HFFc6 (cell line): ENCODE data around the gene GNGT2. TPM values are rescaled to one million over a fixed set of nuclear protein-coding genes. Genes with fewer than 3 reads are reported as not detected.
"Not testable (repeated sequence)": the region's sequence is repeated elsewhere in the genome, so short reads cannot be mapped to it uniquely, and the experiment has no call there.

Experiments used
- DNase-seq: peaks from one replicate; pipeline ENCODE4 v3.0.0-alpha.2; 2018
- H3K27ac Mint-ChIP-seq: 2 replicates; pipeline ENCODE4 v1.8.0; 2020; ENCODE audit warnings: mild to moderate bottlenecking, mixed read lengths
- H3K27me3 Mint-ChIP-seq: 2 replicates; pipeline ENCODE4 v1.8.0; 2021; ENCODE audit warnings: mild to moderate bottlenecking, moderate library complexity, mixed read lengths; ENCODE audit not compliant: insufficient read depth
- H3K36me3 Mint-ChIP-seq: 2 replicates; pipeline ENCODE4 v1.8.0; 2021; ENCODE audit warnings: low read depth, mixed read lengths
- H3K4me1 Mint-ChIP-seq: 2 replicates; pipeline ENCODE4 v1.8.0; 2020; ENCODE audit warnings: low read depth, mixed read lengths
- H3K4me3 Mint-ChIP-seq: 2 replicates; pipeline ENCODE4 v1.8.0; 2020; ENCODE audit warnings: mild to moderate bottlenecking, moderate library complexity, mixed read lengths
- H3K9me3 Mint-ChIP-seq: 2 replicates; pipeline ENCODE4 v1.8.0; 2020; ENCODE audit warnings: mild to moderate bottlenecking, mixed read lengths
- total RNA-seq, 6 experiments: library from RNA; stranded (reverse); fragmentation: NEBNext Ultra II Directional; extraction: Animal tissue kit (Norgen Biotek cat#: 25700); gene quantifications; 2 replicates in 1 of 6; 3 replicates in 5 of 6; pipeline ENCODE4 v1.2.3, GENCODE V29; 2021
- TF ChIP-seq, protein P1 (sequence below): fragments of 200-600 bp; sonication (generic); IDR thresholded peaks from 2 replicates; pipeline ENCODE4 v1.5.0; 2021; ENCODE audit warnings: antibody characterized with exemption, mild to moderate bottlenecking

GNGT2 gene
- total RNA-seq, 6 experiments from 2014 or later: not detected

DNA sequence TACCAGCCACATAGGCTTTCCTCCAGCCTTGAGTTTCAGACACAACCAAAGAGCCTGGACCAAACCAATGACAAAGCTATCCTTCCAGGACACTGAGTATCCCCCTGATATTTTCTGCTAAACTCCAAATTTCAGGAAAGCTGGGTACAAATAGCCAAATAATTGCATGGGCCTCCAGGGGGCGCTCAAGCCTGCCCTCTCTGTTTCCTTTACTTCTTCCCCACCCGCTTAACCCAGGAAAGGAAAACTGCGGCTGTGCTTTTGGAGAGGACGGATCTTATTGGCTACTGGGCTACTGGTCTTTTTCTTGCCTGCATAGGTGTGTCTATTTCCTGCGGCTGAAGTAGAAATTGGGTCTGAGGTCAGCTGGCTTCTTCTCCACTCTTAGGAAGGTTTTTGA lies 30.1 kb downstream of the GNGT2 start:
- H3K9me3 Mint-ChIP-seq: peaks cover 48% of the 10 kb centered on the region
- H3K36me3 Mint-ChIP-seq: peaks cover 31% of the 10 kb centered on the region
- peaks cover 9% of the 10 kb centered on the region for H3K27me3 Mint-ChIP-seq
- TF ChIP-seq, protein P1, sequence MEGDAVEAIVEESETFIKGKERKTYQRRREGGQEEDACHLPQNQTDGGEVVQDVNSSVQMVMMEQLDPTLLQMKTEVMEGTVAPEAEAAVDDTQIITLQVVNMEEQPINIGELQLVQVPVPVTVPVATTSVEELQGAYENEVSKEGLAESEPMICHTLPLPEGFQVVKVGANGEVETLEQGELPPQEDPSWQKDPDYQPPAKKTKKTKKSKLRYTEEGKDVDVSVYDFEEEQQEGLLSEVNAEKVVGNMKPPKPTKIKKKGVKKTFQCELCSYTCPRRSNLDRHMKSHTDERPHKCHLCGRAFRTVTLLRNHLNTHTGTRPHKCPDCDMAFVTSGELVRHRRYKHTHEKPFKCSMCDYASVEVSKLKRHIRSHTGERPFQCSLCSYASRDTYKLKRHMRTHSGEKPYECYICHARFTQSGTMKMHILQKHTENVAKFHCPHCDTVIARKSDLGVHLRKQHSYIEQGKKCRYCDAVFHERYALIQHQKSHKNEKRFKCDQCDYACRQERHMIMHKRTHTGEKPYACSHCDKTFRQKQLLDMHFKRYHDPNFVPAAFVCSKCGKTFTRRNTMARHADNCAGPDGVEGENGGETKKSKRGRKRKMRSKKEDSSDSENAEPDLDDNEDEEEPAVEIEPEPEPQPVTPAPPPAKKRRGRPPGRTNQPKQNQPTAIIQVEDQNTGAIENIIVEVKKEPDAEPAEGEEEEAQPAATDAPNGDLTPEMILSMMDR: peak; percentile 91
- H3K4me3 Mint-ChIP-seq: no peak overlapping the region; the same call in 1 of the 2 replicates
- no peaks in the 10 kb centered on the region for H3K4me1 Mint-ChIP-seq
- no peak overlapping the region for H3K27ac Mint-ChIP-seq
- DNase-seq: peak; percentile 47

DNA sequence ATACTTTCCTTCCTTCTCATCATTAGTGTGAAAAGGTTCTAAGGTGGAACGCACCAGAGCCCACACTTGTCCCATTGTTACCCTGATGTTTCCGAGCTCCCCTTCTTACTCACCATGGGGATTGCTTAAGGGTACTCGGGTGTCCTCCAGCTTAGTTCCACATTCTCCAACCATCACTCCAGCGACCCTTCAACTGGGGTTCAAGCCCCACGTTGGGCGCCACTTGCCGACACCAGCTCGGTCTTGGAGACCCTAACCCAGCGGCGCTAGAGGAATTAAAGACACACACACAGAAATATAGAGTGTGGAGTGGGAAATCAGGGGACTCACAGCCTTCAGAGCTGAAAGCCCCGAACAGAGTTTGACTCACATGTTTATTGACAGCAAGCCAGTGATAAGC lies 34.4 kb downstream of the GNGT2 start:
- not testable (repeated sequence) for H3K4me1 Mint-ChIP-seq, H3K4me3 Mint-ChIP-seq, DNase-seq, H3K27ac Mint-ChIP-seq
- Mint-ChIP-seq H3K27me3 (peaks cover 19% of the 10 kb centered on the region), H3K36me3 (peaks cover 20% of the 10 kb centered on the region), H3K9me3 (peaks cover 26% of the 10 kb centered on the region)

DNA sequence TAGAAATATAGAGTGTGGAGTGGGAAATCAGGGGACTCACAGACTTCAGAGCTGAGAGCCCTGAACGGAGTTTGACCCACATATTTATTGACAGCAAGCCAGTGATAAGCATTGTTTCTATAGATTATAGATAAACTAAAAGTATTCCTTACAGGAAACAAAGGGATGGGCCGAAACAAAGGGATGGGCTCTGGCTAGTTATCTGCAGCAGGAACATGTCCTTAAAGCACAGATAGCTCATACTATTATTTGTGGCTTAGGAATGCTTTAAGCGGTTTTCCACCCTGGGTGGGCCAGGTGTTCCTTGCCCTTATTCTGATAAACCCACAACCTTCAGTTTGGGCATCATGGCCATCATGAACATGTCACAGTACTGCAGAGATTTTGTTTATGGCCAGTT lies 39.7 kb downstream of the GNGT2 start:
- not testable (repeated sequence) for H3K4me3 Mint-ChIP-seq, H3K36me3 Mint-ChIP-seq, H3K27ac Mint-ChIP-seq, H3K4me1 Mint-ChIP-seq, DNase-seq
- Mint-ChIP-seq H3K27me3 (peaks cover 53% of the 10 kb centered on the region), H3K9me3 (peaks cover 13% of the 10 kb centered on the region)

DNA sequence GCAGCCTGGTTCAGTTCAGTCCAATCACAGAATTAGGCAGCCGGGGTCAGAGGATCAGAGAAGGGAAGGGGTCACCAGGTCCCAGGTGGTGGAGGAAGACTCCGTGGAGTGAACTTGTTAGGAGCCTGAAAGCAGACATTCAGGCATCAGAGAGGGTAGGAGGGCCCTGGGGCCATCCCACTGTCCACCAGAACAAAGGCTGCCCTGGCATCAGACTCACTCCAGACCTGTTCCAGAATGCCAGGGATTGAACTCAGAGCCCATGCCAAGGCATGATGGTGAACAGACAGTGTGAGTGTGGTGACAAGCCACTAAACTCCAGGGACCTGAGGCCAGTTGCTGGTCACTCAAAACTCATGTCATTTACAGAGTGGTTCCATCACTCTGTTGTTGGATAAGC lies 40.2 kb downstream of the GNGT2 start:
- Mint-ChIP-seq H3K9me3 (peaks cover 8% of the 10 kb centered on the region), H3K27me3 (peaks cover 50% of the 10 kb centered on the region), H3K4me1 (no peaks in the 10 kb centered on the region), H3K36me3 (peaks cover 2% of the 10 kb centered on the region; the same call in 1 of the 2 replicates), H3K27ac (no peak overlapping the region), H3K4me3 (no peak overlapping the region)
- DNase-seq: no peak
- TF ChIP-seq, protein P1: no peak

DNA sequence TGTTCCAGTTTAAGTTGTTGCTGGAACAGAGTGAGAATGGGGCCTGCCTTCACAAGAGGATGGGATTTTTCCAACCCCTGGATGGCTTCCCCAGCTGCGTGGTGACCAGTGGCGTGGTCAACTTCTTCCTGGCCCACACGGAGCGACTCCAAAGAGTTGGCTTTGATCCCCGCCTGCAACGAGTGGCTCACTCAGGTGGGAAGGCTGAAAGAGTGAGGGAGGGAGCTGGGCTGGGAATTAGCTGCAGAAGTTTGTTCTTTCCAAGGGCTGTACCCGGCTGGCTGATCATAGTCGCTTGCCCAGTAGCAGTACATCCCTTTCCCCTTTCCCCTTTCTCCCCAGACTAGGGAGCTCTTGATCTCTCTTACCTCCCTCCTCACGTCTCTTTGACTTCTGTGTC lies 41.7 kb downstream of the GNGT2 start:
- DNase-seq: no peak
- peaks cover 4% of the 10 kb centered on the region; the same call in 1 of the 2 replicates for H3K9me3 Mint-ChIP-seq
- peaks cover 58% of the 10 kb centered on the region for H3K27me3 Mint-ChIP-seq

DNA sequence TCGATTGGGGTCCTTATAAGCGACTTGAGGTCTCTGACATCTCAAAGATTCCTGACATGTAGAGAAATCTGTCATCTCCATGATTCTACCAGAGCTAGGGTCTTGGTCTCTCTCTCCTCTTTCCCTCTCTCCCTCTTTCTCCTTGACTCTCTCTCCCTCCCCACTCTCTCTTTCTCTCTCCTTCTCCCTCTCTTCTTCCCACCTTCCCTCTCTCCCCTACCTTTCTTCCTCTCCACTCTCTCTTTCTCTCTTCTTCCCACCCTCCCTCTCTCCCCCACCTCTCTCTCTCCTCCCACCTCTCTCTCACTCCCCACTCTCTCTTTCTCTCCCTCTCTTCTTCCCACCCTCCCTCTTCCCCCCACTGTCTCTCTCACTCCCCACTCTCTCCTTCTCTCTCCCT lies 45.2 kb downstream of the GNGT2 start:
- H3K27ac Mint-ChIP-seq: no peak overlapping the region
- TF ChIP-seq, protein P1: no peak
- H3K4me3 Mint-ChIP-seq: no peak overlapping the region
- no peaks in the 10 kb centered on the region for H3K36me3 Mint-ChIP-seq
- peaks cover 51% of the 10 kb centered on the region for H3K27me3 Mint-ChIP-seq
- DNase-seq: no peak
- peaks cover 3% of the 10 kb centered on the region; the same call in 1 of the 2 replicates for H3K9me3 Mint-ChIP-seq
- H3K4me1 Mint-ChIP-seq: peaks cover 2% of the 10 kb centered on the region; the same call in 1 of the 2 replicates

More for the DNA sequence above, 41.7 kb downstream of the GNGT2 start:
- Mint-ChIP-seq H3K4me3 (no peak overlapping the region), H3K4me1 (no peaks in the 10 kb centered on the region), H3K36me3 (no peaks in the 10 kb centered on the region), H3K27ac (no peak overlapping the region)
- TF ChIP-seq, protein P1: no peak

DNA sequence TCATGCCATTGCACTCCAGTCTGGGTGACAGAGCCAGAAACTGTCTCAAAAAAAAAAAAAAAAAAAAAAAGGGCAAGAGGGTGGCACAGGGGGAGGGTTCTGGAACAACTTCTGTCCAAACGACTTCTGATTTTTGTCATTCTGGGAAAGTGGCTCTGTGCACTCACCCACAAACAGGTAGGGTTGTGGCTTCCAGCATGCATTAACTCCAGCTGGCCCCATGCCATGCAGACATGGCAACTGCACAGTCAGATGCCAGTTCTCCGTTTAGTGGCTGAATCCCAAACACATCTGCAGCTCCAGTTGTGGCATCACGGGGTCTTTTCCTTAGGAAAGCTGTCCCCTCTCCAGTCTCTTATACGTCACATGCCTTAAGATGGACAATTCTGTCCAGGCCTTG lies 47.5 kb downstream of the GNGT2 start:
- no peak overlapping the region for H3K4me3 Mint-ChIP-seq
- H3K27me3 Mint-ChIP-seq: peaks cover 50% of the 10 kb centered on the region
- no peaks in the 10 kb centered on the region for H3K36me3 Mint-ChIP-seq
- TF ChIP-seq, protein P1: no peak
- peaks cover 14% of the 10 kb centered on the region for H3K4me1 Mint-ChIP-seq
- no peak for DNase-seq
- no peaks in the 10 kb centered on the region for H3K9me3 Mint-ChIP-seq
- H3K27ac Mint-ChIP-seq: no peak overlapping the region
